Daoy (cell line): ENCODE results near the gene AMDHD2. TPM values are rescaled to one million over a fixed set of nuclear protein-coding genes. Genes with fewer than 3 reads are reported as not detected.

Experiments
- DNase-seq: peaks from one replicate; pipeline ENCODE4 v3.0.0-alpha.2; 2015; ENCODE audit warnings: low read depth
- total RNA-seq: library from RNA; depleted of rRNA; stranded (reverse); fragments of >200 nt; shearing (Covaris generic); gene quantifications from 2 replicates; pipeline ENCODE4 v1.2.3, GENCODE V29; 2014

AMDHD2 gene
- total RNA-seq, 1 experiment from 2014 or later = 11.7 TPM

DNA sequence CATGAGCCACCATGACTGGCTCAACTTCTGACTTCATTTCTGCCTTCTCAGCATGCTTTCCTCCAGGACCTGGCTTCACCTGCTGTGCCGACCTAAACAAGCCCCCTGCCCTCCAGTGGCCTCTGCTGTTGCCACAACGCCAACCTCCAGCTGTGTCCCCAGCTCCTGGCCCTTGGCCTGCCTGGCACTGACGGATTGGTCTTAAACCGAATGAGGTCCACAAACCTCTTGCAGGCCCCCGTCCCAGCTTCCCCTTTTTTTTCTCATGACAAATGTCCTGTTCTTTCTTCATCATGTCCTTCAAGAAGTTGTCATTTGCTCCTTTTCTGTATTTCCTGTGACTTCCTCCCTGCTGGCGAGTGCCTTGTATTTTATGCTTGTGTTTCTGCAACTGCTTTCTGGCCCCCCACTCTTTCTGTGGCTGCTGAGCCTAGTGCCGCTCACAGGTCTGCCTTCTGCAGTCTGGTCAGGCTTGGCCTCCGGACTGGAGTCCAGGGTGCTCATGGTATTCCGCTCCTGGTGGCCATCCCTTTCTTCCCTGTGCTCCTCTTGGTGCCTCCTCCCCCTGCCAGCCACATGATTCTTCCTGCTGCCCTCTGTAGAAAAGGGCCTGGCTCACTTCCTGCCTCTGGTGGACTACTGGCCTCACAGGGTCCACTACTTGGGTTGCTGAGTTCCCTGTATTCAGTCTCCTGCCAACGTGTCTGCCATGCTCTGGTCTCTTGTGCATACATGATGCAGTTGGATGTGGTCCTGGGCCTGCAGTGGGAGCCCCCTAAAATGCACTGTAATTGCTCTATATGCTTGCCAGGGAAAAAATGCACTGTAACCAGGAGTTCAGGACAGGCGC lies 3.6 kb upstream of the AMDHD2 start:
- no peak for DNase-seq

DNA sequence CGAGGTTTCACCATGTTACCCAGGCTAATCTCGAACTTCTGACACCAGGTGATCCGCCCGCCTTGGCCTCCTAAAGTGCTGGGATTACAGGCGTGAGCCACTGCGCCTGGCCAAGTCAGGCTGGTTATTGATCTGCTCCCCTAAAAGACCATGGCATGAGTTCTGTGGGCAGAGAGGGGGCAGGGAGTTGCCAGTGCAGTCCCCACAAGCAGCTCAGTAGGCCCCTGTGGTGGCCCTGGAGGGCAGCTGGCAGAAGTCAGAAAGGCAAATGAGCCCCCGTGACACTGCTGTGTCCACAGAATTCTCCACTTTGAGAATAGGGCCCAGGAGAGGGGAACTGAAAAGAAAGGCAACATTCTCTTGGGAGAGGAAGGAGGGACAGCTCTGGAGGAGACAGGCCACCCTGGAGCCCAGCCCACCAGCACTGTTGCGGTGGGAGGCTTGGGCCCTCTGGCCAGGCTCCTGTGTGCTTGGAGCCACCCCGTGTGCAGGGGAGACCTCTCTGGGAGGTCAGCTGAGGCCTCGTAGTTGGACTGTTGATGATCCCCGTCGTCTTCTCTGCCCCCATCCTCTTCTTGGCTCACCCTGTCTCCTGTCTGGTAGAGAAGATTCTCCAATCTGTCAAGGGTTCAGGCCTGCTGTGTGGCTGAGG lies 2.1 kb upstream of the AMDHD2 start:
- no peak for DNase-seq

- DNase-seq = no peak
Observed at GRCh38 chr16:2518823-2519710, 1.1 kb upstream of the AMDHD2 start.

GRCh38 chr16:2519711-2520080 lies 475 bp upstream of the AMDHD2 start:
- no peak for DNase-seq

DNA sequence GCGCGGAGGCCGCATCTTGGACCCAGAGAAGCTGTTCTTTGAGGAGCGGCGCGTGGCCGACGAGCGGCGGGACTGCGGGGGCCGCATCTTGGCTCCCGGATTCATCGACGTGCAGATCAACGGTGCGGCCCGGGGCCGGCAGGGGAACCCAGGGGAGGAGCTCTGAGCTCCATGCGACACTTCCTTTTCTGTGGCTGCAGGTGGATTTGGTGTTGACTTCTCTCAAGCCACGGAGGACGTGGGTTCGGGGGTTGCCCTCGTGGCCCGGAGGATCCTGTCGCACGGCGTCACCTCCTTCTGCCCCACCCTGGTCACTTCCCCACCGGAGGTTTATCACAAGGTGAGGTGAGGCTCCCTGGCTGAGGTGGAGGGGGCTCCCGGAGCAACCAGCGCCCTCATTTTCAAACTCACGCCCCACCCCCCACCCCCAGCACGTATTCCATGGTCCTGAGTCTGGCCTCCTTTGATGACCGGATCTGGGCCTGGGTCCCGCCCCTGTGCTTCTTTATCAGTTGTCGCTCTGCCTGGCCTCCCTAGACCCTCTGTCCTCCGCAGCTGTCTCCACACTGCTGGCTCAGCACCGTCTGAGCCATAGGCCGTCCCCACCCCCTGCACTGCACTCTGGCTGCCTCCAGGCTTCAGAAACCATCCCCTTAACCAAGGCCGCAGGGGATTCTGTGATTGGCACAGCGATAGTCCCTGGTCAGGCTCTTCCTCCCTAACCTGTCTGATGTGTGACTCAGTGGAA lies 787 bp downstream of the AMDHD2 start:
- DNase-seq = no peak

DNA sequence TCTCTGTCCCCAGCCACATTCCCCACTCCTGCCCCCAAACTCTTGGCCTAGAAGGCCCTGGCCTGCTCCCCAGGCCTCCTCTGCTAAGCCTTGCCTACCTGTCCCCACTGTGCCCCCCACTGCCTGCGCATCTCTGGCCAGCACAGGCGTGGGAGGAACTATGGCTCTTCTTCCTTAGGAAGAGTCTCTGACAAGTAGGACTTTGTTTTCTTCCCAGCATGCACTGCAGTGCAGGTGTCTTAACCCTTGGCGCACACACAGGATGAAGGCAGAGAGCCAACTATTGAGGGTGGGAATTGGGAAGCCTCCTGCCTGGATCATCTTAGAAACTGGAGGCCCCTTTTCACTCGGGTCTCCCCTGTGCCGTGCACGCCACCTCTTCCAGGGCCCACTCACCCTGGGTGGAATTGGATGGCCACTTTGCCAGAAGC lies 3.6 kb downstream of the AMDHD2 start:
- DNase-seq = no peak

DNA sequence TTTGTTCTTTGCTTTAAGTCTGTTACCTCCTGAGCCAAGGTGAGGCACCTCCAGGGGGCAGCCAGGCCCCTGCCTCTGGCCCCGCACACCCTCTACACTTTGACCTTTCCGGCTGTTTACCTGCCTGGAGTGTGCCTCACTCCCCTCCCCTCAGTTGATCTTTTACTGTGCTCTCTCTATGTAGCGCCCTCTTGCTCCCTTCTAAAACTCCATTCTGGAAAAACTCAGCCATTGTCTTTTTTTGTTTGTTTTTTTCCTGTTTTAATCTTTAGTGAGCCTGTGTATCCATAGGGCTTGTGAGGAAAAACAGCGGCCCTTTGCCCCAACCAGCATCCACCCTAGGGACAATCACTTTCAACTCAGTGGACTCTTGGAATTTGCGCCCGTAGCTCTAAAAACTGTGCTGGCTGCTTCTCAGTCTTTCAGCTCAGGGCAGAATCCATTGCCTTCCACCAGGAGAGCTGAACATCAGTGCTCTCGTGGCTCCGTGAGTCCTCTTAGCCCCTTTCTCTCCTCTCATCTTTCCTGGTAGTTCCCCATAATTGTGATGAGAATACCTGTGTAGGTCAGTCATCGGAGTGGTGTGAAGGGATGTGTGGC lies 4.3 kb downstream of the AMDHD2 start:
- DNase-seq = no peak

DNA sequence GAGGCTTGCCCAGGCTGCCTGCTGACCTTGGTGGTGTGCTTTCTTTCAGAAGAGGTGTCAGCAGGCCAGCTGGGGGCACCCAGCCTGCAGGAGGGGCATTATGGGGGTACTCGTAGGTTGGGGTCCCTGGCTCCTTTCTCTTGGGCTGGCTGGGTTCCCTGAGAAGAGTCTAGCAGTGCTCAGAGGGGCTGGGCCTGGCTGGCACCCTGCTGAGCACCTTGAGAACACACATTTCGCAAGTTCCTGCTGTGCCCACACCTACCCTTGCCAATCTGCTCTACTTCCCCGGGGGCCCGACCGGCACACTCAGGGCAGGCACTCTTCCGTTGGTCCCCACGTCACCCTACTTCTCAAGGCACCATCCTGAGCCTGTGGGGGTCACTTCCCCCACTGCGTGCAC lies 6.0 kb downstream of the AMDHD2 start:
- no peak for DNase-seq

- no peak for DNase-seq
Observed at GRCh38 chr16:2527071-2527783, 7.1 kb downstream of the AMDHD2 start.

- no peak for DNase-seq
Observed at GRCh38 chr16:2527784-2528100, 7.6 kb downstream of the AMDHD2 start.

GRCh38 chr16:2528161-2529060 lies 8.2 kb downstream of the AMDHD2 start:
- no peak for DNase-seq

DNA sequence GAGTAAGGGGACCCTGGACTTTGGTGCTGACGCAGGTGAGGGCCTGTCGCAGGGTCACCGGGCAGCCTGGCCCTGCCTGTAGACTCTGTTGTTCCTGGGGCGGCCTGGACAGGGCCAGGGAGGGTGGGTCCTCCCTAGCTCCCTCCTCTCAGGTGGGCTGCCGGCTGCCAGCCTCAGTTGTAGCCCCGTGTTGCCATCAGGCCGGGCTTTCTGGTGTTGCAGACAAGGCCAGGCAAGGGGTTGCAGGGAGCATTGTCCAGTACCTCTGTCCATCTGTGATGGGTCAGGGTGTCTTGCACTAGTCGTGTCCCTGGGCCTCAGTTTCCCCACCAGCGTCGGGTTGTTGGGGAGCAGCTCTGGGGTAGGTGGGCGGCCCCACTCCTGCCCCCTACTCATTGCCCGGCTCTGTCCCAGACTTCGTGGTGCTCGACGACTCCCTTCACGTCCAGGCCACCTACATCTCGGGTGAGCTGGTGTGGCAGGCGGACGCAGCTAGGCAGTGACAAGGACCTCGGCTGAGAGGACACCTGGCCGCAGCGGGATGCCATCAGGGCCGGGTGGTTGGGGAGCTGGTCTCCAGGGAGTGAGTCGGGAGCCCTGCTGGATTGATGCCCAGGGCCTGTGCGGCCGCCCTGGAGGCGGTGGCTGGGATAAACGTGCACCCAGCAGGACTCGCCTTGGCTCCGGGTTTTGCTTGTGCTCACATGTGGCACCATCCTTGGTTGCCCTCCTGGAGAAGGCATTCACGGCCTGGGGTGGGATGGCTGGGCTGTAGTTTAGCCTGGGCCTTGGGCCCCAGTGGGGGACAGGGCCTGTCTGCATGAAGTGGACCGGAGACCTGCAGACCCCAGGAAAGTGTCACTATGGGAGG lies 9.1 kb downstream of the AMDHD2 start:
- DNase-seq = no peak

GRCh38 chr16:2529961-2530628 lies 9.9 kb downstream of the AMDHD2 start:
- DNase-seq = no peak

DNA sequence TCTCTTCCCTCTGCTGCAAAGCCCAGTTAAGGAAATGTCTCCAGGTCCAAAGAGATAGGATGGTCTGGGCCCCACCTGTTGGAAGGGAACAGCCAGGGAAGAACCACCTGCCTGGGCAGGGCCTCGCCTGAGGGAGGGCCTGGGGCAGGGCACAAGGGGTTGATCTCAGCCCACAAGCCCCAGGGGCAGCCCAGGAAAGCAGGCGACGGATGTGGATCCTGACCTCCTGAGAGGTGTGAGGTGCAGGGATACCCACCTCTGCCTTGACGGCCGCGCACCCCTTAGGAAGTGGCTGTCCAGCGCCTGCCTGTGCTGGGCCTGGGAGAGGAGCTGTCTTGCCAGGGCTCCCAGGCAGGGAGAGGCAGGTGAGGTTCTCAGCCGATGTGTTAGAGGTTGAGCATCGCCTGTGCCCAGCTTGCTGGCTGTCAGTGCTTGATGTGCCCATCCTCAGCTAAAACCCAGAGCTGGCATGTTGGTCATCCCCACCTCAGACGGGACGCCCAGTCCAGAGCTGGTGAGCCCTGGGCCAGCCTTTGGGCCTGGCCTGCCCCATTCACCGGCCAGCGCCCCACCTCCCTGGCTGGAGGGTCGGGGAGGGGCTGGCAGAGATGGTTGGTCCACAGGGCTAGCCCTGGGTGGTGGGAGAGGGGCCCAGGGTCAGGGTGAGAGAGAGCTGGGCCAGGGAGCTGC lies 10.6 kb downstream of the AMDHD2 start:
- DNase-seq = no peak

GRCh38 chr16:2531371-2531695 lies 11.2 kb downstream of the AMDHD2 start, which contains the start of gene CEMP1:
Gene CEMP1 (minus strand): TSS chr16:2531408. CDS start chr16:2531073, 335 bp downstream.
- no peak for DNase-seq

DNA sequence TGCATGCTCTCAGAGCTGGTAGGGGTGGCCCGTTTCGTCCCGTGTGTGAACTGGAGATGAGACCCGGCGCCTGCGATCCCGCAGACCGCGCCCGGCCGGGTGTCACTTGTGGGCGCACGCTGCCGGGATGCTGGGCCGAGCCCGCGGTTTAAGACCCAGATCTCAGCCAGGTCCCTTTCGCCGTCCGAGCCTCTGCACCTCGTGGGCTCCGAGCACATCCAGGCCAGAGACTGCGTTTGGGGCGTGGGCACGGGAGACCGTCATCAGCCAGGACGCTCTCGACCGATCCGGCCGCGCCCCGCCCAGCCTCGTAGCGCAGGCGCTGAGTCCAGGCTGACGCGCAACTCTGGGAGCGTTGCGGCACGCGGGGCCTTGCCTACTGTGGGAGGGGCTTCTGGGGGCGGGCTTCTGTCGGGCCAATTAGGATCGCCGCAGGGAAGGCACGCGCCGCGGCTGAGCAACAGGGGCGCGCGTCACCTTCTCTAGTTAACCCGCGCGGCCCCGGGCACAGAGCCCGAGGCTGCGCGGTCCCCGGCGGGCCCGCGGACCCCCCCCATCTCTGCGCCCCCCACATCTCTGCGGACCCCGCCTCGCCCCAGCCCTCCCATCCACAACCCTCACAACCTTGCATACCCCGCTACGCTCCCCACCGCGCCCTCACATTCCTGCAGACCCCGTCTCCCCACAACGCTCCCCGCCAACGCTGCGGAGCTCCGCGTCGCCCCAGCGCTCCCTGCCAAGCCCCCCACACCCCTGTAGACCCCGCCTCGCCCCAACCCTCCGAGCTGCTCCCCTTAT lies 11.7 kb downstream of the AMDHD2 start:
- DNase-seq = peak; percentile 97
